Fibroblast of pulmonary artery (primary cell): ENCODE measurements around the gene SPEG.

Experiments
- DNase-seq: peaks from one replicate; pipeline ENCODE4 v3.0.0-alpha.2; 2010; ENCODE audit warnings: low read depth
- H3K4me3 ChIP-seq: replicated peaks from 2 replicates; pipeline ENCODE4 v1.5.1; 2011; ENCODE audit warnings: low read depth, mild to moderate bottlenecking, control low read depth, low read length, moderate library complexity
- CTCF ChIP-seq: IDR thresholded peaks from 2 replicates; pipeline ENCODE4 v1.5.1; 2011; ENCODE audit warnings: mild to moderate bottlenecking, control low read depth, low read length, inconsistent platforms; ENCODE audit errors: missing control alignments

SPEG gene

GRCh38 chr2:219508444-219508734 lies 73.7 kb downstream of the SPEG start:
- no peak for TF ChIP-seq CTCF
- no peak for DNase-seq
- H3K4me3 ChIP-seq, result no peak overlapping the region

- DNase-seq, result no peak
- no peak for TF ChIP-seq CTCF
- H3K4me3 ChIP-seq, result no peak overlapping the region
Measured at GRCh38 chr2:219508971-219509779, 74.5 kb downstream of the SPEG start.

- peak; percentile 79 for TF ChIP-seq CTCF
- peak; percentile 50 for DNase-seq
- H3K4me3 ChIP-seq, result peak overlapping the region; percentile 42
Measured at GRCh38 chr2:219509780-219510511, 75.3 kb downstream of the SPEG start.

GRCh38 chr2:219510512-219511135 lies 76.0 kb downstream of the SPEG start:
- no peak for TF ChIP-seq CTCF
- no peak overlapping the region for H3K4me3 ChIP-seq
- DNase-seq, result no peak

- no peak overlapping the region for H3K4me3 ChIP-seq
- no peak for DNase-seq
- TF ChIP-seq CTCF, result no peak
Measured at GRCh38 chr2:219511547-219512325, 77.1 kb downstream of the SPEG start.

- no peak for TF ChIP-seq CTCF
- no peak overlapping the region for H3K4me3 ChIP-seq
- no peak for DNase-seq
Measured at GRCh38 chr2:219512524-219513216, 78.0 kb downstream of the SPEG start.
